RWPE2 (cell line): ENCODE data around the gene FGF11.

Experiments used
- ATAC-seq: fragments of 200-7000 bp; cut with Tn5 transposase; 3 replicates; pipeline ENCODE4 v1.9.1; 2021; ENCODE audit warnings: low read depth
- DNase-seq: peaks from one replicate; pipeline ENCODE4 v3.0.0-alpha.2; 2020; ENCODE audit warnings: low spot score
- H3K27ac ChIP-seq: fragments of 450-650 bp; 2 replicates; pipeline ENCODE4 v1.5.1; 2017; ENCODE audit warnings: mild to moderate bottlenecking; ENCODE audit not compliant: poor library complexity, severe bottlenecking
- H3K27me3 ChIP-seq: fragments of 250-450 bp; sonication (Bioruptor Pico); 2 replicates; pipeline ENCODE4 v1.5.1; 2021; ENCODE audit warnings: mild to moderate bottlenecking, moderate library complexity; ENCODE audit not compliant: insufficient read depth, poor library complexity, severe bottlenecking
- H3K36me3 ChIP-seq: fragments of 250-450 bp; sonication (Bioruptor Pico); 2 replicates; pipeline ENCODE4 v1.5.1; 2020; ENCODE audit warnings: low read depth, mild to moderate bottlenecking, moderate library complexity
- H3K4me1 ChIP-seq: fragments of 250-450 bp; sonication (Bioruptor Pico); 2 replicates; pipeline ENCODE4 v1.5.1; 2021; ENCODE audit warnings: mild to moderate bottlenecking, moderate library complexity; ENCODE audit not compliant: insufficient read depth, poor library complexity, severe bottlenecking
- H3K4me3 ChIP-seq: fragments of 250-450 bp; sonication (Bioruptor Pico); 2 replicates; pipeline ENCODE4 v1.5.1; 2021; ENCODE audit warnings: mild to moderate bottlenecking, moderate library complexity; ENCODE audit not compliant: severe bottlenecking
- H3K9me3 ChIP-seq: fragments of 250-450 bp; sonication (Bioruptor Pico); 2 replicates; pipeline ENCODE4 v1.5.1; 2021; ENCODE audit warnings: mild to moderate bottlenecking, moderate library complexity; ENCODE audit not compliant: severe bottlenecking
- CTCF ChIP-seq: fragments of 450-650 bp; IDR thresholded peaks from one replicate; pipeline ENCODE4 v1.5.1; 2017; ENCODE audit warnings: mild to moderate bottlenecking, moderate library complexity; ENCODE audit not compliant: poor library complexity, severe bottlenecking

Gene FGF11

GRCh38 chr17:7413346-7413985, 25.8 kb upstream of the FGF11 start:
- Histone ChIP-seq H3K9me3 (no peaks in the 10 kb centered on the region), H3K27ac (no peak overlapping the region), H3K27me3 (no peaks in the 10 kb centered on the region), H3K4me1 (no peaks in the 10 kb centered on the region), H3K36me3 (no peaks in the 10 kb centered on the region), H3K4me3 (no peak overlapping the region)
- peak; percentile 54 for ATAC-seq
- no peak for TF ChIP-seq CTCF
- DNase-seq, result no peak

- Histone ChIP-seq H3K36me3 (no peaks in the 10 kb centered on the region), H3K4me1 (no peaks in the 10 kb centered on the region), H3K27me3 (no peaks in the 10 kb centered on the region), H3K9me3 (no peaks in the 10 kb centered on the region), H3K4me3 (no peak overlapping the region), H3K27ac (no peak overlapping the region)
- DNase-seq (no peak), ATAC-seq (no peak)
- TF ChIP-seq CTCF, result no peak
These were observed 24.5 kb upstream of the FGF11 start for GRCh38 chr17:7414837-7415236.

- no peaks in the 10 kb centered on the region for H3K4me1 ChIP-seq
- no peak overlapping the region for H3K4me3 ChIP-seq
- DNase-seq (no peak), ATAC-seq (no peak)
- TF ChIP-seq CTCF, result no peak
- H3K27ac ChIP-seq, result no peak overlapping the region
- H3K36me3 ChIP-seq, result no peaks in the 10 kb centered on the region
- no peaks in the 10 kb centered on the region for H3K9me3 ChIP-seq
- no peaks in the 10 kb centered on the region for H3K27me3 ChIP-seq
These were observed 23.5 kb upstream of the FGF11 start for GRCh38 chr17:7415784-7416183.

GRCh38 chr17:7416323-7416722, 23.0 kb upstream of the FGF11 start:
- ATAC-seq (no peak), DNase-seq (no peak)
- no peak for TF ChIP-seq CTCF
- no peak overlapping the region for H3K27ac ChIP-seq
- no peaks in the 10 kb centered on the region for H3K9me3 ChIP-seq
- H3K4me1 ChIP-seq, result no peaks in the 10 kb centered on the region
- H3K4me3 ChIP-seq, result no peak overlapping the region
- H3K36me3 ChIP-seq, result no peaks in the 10 kb centered on the region
- H3K27me3 ChIP-seq, result no peaks in the 10 kb centered on the region

- no peak for TF ChIP-seq CTCF
- ATAC-seq (no peak), DNase-seq (no peak)
- H3K27ac ChIP-seq, result no peak overlapping the region
- H3K4me1 ChIP-seq, result no peaks in the 10 kb centered on the region
- no peaks in the 10 kb centered on the region for H3K9me3 ChIP-seq
- no peaks in the 10 kb centered on the region for H3K27me3 ChIP-seq
- H3K4me3 ChIP-seq, result no peak overlapping the region
- H3K36me3 ChIP-seq, result no peaks in the 10 kb centered on the region
These were observed 22.2 kb upstream of the FGF11 start for GRCh38 chr17:7417056-7417655.
